ENCODE results near the gene NR2F1-AS1. TPM values are rescaled to one million over a fixed set of nuclear protein-coding genes. Genes with fewer than 3 reads are reported as not detected.

NR2F1-AS1 gene
- total RNA-seq, 1 donor from 2014 or later: 16.2 TPM

GRCh38 chr5:93604644-93605515 is 23.9 kb upstream of the NR2F1-AS1 start:
- H3K4me3 ChIP-seq: peak overlapping the region; percentile 34
- DNase-seq (no peak), ATAC-seq (no peak)
- H3K9me3 ChIP-seq: no peaks in the 10 kb centered on the region
- no peaks in the 10 kb centered on the region for H3K4me1 ChIP-seq
- H3K27me3 ChIP-seq: peaks cover 89% of the 10 kb centered on the region
- intact Hi-C loops (cut with DNase I): no loop called here
- no peaks in the 10 kb centered on the region for H3K36me3 ChIP-seq
- peak overlapping the region; percentile 76 for H3K27ac ChIP-seq
- TF ChIP-seq CTCF (IDR thresholded peaks at IDR 0.05): no peak

DNA sequence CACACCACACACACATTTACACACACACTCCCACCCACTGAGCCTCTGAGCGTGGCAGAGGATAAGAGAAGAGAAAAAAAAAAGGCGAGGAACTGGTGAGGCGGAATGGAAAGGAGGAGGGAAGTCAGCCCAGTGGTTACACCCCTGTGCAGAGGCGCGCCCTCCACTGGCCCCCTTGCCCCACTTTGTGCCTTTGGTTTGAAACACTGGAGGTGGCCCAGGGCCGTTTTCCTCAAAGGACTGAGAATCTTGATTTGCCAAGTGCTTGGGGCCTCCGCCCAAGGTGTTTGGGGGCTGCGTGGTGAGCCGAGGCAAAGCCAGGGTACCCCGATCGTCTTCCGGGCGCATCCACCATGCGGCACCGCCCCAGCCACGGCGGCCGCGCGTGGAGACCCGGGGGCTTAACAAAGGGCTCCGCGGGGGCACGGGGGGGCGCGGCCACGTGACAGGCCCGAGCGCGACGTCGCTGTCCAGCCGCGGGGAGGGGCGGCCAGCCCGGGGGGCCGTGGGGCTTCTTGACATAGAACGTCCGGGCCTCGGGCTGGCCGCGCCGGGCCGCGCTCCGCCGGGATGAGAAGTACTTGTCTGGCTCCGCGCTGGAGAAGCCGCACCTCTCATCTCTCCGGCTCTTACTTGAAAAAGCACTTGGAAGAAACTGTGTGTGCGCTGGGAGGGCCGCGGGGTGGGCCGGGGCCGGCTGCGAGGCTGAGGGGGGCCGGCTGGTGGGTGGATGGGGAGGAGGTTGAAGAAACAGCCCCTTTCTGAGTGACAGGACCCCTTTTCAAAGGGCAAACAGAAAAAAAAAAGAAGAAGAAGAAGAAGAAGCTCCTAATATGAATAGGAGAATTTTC is 23.0 kb upstream of the NR2F1-AS1 start:
- H3K27me3 ChIP-seq: peaks cover 89% of the 10 kb centered on the region
- intact Hi-C loops (cut with DNase I): no loop called here

GRCh38 chr5:93603078-93603792 is 22.2 kb upstream of the NR2F1-AS1 start:
- no peaks in the 10 kb centered on the region for H3K9me3 ChIP-seq
- peaks cover 91% of the 10 kb centered on the region for H3K27me3 ChIP-seq
- ATAC-seq: no peak
- intact Hi-C loops (cut with DNase I): no loop called here
- H3K4me1 ChIP-seq: no peaks in the 10 kb centered on the region
- TF ChIP-seq CTCF (IDR thresholded peaks at IDR 0.05): no peak
- peak overlapping the region; percentile 1 for H3K4me3 ChIP-seq
- H3K27ac ChIP-seq: peak overlapping the region; percentile 76
- no peaks in the 10 kb centered on the region for H3K36me3 ChIP-seq
- no peak for DNase-seq

More for the DNA sequence above, 23.0 kb upstream of the NR2F1-AS1 start:
- Histone ChIP-seq H3K9me3 (no peaks in the 10 kb centered on the region), H3K4me1 (no peaks in the 10 kb centered on the region), H3K36me3 (no peaks in the 10 kb centered on the region), H3K4me3 (peak overlapping the region; percentile 34), H3K27ac (peak overlapping the region; percentile 76)
- peak; percentile 66 for DNase-seq
- ATAC-seq: peak; percentile 34
- no peak for TF ChIP-seq CTCF (IDR thresholded peaks at IDR 0.05)

DNA sequence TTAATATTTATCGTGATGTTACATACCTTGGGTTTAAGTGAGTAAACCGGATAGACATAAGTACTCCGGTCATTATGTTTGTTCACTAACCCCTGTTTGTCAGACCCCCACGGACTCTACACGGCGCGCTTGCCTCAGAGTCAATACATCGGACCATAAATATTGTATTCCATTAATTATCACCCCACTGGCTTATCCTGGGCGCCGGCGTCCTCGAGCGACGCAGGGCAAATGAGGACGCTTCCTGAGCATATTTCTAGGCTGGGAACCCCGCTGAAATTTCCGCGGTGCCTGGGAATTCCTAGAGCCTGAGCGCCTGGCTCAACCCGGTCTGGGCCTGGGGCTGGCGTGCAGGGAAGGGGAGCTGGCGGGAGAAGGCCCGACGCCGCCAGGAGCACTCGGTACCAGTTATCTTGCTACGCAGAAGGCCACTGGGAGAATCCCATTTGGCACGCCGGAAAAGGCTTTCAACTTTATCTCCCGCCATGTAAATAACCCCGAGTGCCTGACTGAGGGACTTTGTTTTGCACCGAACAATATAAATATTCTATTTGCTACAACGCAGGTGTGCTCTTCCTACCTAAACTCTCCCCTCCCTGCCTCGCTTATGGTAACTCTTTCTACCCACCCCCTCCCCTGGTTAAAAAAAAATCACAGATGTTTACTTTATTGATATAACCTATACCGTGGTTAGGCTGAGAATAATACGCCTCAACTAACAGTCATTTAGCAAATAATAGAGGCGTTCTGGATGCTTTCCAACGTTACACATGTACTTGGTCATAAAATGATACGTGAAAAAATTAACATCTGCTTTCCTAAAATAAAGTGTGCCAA is 21.4 kb upstream of the NR2F1-AS1 start:
- Histone ChIP-seq H3K27me3 (peaks cover 91% of the 10 kb centered on the region), H3K36me3 (no peaks in the 10 kb centered on the region), H3K9me3 (no peaks in the 10 kb centered on the region), H3K27ac (peak overlapping the region; percentile 76), H3K4me3 (peak overlapping the region; percentile 42), H3K4me1 (no peaks in the 10 kb centered on the region)
- intact Hi-C loops (cut with DNase I): no loop called here
- TF ChIP-seq CTCF (IDR thresholded peaks at IDR 0.05): no peak
- ATAC-seq (no peak), DNase-seq (no peak)

GRCh38 chr5:93601802-93602155 is 20.8 kb upstream of the NR2F1-AS1 start:
- H3K4me1 ChIP-seq: no peaks in the 10 kb centered on the region
- H3K27ac ChIP-seq: peak overlapping the region; percentile 76
- ATAC-seq: no peak
- peak overlapping the region; percentile 42 for H3K4me3 ChIP-seq
- H3K27me3 ChIP-seq: peaks cover 91% of the 10 kb centered on the region
- TF ChIP-seq CTCF (IDR thresholded peaks at IDR 0.05): no peak
- no peaks in the 10 kb centered on the region for H3K9me3 ChIP-seq
- H3K36me3 ChIP-seq: no peaks in the 10 kb centered on the region
- intact Hi-C loops (cut with DNase I): no loop called here
- DNase-seq: no peak
